Measurements from ENCODE around the gene DCHS1.
A peak's percentile ranks its signal among the peaks of the same experiment; 100 is the strongest.

DCHS1 gene

GRCh38 chr11:6625156-6625831 lies 30.3 kb downstream of the DCHS1 start:
- no peak for DNase-seq (ENCODE audit: low spot score)
- no peak for TF ChIP-seq CTCF (IDR thresholded peaks at IDR 0.05; ENCODE audit: extremely low read depth, missing control alignments)

DNA sequence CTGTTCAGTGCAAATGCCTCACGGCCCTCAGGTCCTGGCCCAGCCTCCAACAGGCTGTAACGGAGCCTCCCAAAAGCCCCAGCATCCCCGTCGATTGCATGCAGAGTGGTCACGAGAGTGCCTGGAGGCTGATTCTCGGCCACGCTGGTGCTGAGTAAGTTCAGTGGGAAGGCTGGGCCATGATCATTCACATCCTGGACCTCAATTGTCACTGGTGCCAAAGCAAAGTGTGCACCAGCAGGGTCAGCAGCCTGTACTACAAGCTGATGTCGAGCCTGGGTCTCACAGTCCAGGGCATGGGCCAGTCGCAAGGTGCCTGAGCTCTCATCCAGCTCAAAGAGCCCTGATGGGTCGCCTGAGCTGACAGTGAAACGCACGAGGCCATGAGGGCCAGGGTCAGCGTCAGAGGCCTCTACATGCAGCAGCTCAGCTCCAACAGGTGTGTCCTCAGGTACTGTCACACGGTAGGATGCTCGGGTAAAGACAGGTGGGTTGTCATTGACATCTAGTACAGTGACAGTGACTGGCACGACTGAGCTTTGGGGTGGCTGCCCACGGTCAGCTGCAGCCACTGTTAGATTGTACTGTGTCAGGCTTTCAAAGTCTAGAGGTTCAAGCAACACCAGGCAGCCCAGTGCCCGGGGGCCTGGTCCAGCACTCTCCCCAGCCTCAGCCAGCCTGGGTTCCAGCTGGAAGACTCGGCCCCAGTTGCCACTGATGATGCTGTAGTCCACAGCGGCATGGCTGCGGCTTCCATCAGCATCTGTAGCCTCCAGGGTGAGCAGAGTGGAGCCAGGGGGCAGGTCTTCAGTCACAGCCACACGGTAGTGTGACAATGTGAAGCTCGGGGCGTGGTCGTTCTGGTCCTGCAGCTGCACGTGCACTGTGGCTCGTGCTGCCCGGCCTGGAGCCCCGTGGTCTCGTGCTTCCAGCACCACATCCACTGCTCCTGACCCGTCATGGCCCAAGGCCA lies 31.9 kb downstream of the DCHS1 start:
- no peak for TF ChIP-seq CTCF (IDR thresholded peaks at IDR 0.05; ENCODE audit: extremely low read depth, missing control alignments)

GRCh38 chr11:6622261-6623171 lies 33.1 kb downstream of the DCHS1 start:
- no peak for TF ChIP-seq CTCF (IDR thresholded peaks at IDR 0.05; ENCODE audit: extremely low read depth, missing control alignments)
- DNase-seq (ENCODE audit: low spot score), result no peak

More for the DNA sequence above, 31.9 kb downstream of the DCHS1 start:
- DNase-seq (ENCODE audit: low spot score), result no peak

DNA sequence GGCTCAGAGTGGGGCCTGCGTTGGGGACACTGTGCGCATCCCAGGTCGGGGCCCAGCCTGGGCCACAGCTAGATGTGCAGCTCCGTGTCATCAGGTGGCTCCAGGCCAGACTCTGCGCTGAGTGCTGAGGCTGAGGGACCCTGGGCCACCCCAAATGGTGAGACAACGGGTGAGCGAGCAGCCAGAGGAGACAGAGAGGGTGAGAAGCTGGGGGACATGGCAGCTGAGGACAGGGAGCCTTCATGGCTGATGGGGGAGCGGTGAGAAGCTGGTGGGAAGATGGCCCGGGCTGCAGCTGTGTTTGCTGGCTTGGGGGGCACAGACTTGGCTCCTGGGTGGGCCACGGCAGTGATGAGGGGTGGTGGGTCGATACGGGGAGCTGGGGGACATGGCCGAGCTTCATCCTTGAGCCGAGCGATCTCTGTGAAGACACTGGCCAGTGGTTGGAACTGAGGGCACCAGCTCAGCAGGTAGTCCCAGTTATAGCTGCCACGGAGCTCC lies 33.8 kb downstream of the DCHS1 start:
- no peak for TF ChIP-seq CTCF (IDR thresholded peaks at IDR 0.05; ENCODE audit: extremely low read depth, missing control alignments)
- DNase-seq (ENCODE audit: low spot score), result no peak

GRCh38 chr11:6620636-6621035 lies 35.0 kb downstream of the DCHS1 start:
- DNase-seq (ENCODE audit: low spot score), result no peak
- no peak for TF ChIP-seq CTCF (IDR thresholded peaks at IDR 0.05; ENCODE audit: extremely low read depth, missing control alignments)

DNA sequence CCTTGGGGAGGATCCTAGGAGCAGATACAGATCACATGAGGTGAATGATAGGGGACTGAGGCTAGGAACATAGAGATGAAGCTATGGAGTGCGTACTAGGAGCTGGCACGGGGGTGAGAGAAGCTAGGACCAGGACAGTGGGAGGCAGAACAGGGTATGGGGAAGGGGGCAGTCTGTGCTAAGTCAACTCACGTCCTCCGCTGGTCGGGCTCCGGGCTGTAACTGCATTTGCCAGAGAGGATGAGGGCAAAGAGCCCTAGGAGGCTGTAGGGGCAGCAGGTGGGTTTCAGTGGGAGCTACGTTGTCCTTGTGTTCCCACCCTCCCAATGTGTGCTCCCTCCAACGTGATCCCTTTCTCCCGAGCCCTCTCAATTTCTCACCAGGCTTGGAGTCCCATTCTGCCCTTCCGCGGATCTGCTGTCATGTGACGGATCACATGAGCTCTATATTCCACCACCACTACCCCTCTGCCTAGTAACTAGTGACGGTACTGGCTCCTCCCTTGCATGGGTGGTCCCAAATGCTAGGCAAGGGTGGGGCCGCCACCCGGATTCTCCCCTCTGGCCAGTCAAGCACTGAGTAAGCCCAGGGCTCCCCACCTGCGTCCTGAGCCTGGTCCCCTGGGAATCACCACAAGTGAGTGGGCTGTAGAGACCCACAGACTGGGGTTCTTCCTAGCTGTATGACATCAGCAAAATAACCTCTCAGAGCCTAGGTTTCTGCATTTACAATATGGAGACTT lies 36.4 kb downstream of the DCHS1 start, which contains the start of gene TPP1:
TSS of gene TPP1 (minus strand) at position 419 of the 742 bp plus-strand sequence. CDS start at position 397, 22 bp downstream.
- DNase-seq (ENCODE audit: low spot score), result peak; percentile 98
- TF ChIP-seq CTCF (IDR thresholded peaks at IDR 0.05; ENCODE audit: extremely low read depth, missing control alignments), result no peak

Measured in GM20000 (cell line).